ENCODE measurements around the gene GOLGA8G. TPM values are rescaled to one million over a fixed set of nuclear protein-coding genes. Genes with fewer than 3 reads are reported as not detected.
"Not testable (repeated sequence)": the region's sequence is repeated elsewhere in the genome, so short reads cannot be mapped to it uniquely, and the experiment has no call there.

Gene GOLGA8G, protein sequence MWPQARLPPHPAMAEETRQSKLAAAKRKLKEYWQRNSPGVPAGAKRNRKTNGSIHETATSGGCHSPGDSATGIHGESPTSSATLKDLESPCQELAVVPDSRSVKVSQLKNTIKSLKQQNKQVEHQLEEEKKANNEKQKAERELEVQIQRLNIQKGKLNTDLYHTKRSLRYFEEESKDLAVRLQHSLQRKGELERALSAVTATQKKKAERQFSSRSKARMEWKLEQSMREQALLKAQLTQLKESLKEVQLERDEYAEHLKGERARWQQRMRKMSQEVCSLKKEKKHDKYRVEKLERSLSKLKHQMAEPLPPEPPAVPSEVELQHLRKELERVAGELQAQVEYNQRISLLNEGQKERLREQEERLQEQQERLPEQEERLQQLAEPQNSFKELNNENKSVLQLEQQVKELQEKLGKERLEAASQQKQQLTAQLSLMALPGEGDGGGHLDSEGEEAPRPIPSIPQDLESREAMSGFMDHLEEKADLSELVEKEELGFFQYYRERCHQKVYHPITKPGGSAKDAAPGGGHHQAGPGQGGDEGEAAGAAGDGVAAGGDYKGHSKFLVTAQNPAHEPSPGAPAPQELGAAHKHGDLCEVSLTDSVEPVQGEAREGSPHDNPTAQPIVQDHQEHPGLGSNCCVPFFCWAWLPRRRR
- under 1 TPM; 0.04 to 0.78 (median 0.12) TPM for polyA plus RNA-seq (ENCODE audit: insufficient read depth in 1 of 5, insufficient read length in 5 of 5, low replicate concordance in 1 of 5)
- long read RNA-seq, donor 1: 0 reads
- long read RNA-seq, donor 2: 0 reads
- long read RNA-seq, donor 3: 0 reads
- long read RNA-seq, donor 4: 0 reads
- long read RNA-seq, donor 5: 0 reads
- long read RNA-seq, donor 6: 0 reads
- long read RNA-seq, donor 7: 0 reads
- long read RNA-seq, donor 8: 0 reads

DNA sequence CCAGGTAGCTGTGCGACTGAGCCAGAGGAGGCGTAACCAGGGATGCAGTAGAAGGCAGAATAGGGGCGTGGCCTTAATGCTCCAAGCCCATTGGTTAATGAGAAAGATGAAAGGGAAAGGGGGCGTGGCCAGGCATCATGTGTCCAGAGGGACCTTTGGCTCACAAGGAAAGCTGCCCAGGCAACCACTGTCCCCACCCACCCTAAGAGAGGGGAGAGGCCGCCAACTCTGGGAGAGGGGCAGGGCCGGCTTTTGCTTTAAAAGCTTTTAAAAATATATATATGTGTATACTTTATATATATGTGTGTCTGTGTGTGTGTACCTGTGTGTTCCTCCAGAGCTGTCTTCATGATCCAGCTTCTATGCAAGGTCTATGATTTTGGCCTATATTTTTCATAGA is at the start of gene GOLGA8G:
Gene GOLGA8G, minus strand, starts transcription at position 18 of the 400 bp plus-strand sequence. CDS start 62 bp downstream, outside the sequence.
- not testable (repeated sequence) for DNase-seq

DNA sequence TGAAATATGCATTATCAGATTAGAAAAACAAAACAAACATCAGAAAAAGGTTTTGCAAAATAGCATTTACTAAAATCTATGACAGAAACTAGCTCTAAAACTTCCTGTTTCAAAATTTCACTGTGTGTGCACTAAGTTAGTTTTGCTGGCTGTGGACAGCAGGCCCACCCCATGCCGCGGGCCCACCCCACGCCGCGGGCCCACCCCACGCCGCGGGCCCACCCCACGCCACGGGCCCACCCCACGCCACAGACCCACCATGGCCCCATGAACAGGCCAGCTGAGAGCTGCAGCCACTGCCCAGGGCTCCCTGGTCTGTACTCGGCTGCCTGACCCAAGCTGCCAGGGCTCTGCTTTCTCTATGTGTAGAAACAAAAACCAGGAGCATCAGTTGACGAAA is 40.6 kb upstream of the GOLGA8G start:
- DNase-seq: not testable (repeated sequence)

GRCh38 chr15:28553268-28553667 is 20.5 kb upstream of the GOLGA8G start, which contains the start of gene GOLGA6L25:
Gene GOLGA6L25 (plus strand): TSS chr15:28553568. CDS start chr15:28553629, 61 bp downstream.
- not testable (repeated sequence) for DNase-seq

DNA sequence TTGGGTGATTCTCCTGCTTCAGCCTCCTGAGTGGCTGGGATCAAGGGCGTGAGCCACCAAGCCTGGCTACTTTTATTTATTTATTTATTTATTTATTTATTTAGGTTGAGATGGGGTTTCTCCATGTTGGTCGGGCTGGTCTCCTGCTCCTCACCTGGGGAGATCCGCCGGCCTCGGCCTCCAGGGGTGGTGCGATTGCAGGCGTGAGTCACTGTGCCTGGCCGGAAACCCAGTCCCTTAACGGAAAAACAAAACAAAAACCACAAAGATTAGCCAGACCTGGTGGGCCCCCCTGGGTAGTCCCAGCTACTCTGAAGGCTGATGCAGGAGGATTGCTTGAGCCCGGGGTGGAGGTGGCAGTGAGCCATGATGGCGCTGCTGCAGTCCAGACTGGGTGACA is 17.6 kb downstream of the GOLGA8G start:
- DNase-seq: not testable (repeated sequence)

- DNase-seq: not testable (repeated sequence)
These were observed 18.6 kb downstream of the GOLGA8G start for GRCh38 chr15:28514128-28514527.

DNA sequence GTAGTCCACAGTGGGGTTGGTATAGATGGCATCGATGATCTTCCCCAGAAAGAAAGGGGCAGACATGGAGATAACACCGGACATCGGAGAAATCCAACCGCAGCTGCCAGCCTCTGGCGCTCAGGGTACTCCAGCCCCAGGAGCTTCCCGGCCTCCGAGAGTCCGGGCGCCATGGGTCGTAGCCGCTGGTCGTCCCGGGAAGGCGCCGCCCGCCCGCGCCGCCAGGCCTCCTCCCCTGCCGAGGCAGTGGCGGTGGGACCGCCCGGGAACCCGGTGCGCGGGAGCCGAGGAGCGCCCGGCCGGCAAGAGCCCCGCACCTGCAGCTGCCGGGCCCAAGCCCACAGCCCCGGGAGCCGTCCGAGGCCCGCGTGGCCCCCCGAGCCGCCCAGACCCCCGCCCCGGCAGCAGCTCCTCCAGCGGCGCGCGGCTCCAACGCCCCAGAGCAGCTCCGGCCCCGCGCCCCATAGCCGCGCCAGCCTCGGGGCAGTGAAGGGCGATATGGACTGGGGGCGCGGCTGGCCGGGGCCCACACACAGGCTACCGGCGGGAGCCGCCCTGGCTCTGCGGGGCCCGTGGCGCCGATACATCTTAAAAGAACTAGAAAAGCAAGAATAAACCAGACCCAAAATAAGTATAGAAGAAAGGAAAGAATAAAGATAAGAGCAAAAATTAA is 24.4 kb downstream of the GOLGA8G start:
- DNase-seq: not testable (repeated sequence)

DNA sequence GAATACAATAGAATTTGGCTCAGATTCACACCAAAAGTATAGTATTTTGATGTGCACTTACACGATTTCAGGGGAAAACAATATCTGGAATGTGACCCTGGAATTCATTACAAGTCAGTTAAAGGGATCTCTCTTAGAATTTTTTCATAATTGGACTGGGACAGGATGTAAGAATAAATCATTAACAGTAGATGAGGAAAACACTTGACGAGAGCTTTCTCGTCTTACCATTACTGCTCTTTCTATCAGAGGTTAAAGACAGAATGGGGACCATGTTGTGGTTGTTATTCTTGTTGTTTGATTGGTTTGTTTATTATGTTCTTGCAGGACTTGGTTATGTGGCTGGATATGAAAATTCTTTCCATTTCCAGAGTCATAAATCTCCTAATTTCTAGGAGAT is 51.4 kb downstream of the GOLGA8G start:
- DNase-seq: not testable (repeated sequence)

Other genes starting within 250 kb of the GOLGA8G start
- gene HERC2, start 210.8 kb downstream of the GOLGA8G start, polyA plus RNA-seq (ENCODE audit: insufficient read depth in 1 of 5, insufficient read length in 5 of 5, low replicate concordance in 1 of 5): 10 to 100 TPM; 44.8 to 60.7 (median 54.1) TPM
- gene GOLGA6L24, start 174.9 kb downstream of the GOLGA8G start, polyA plus RNA-seq (ENCODE audit: insufficient read depth in 1 of 5, insufficient read length in 5 of 5, low replicate concordance in 1 of 5): not detected
- under 1 TPM in 1 of 5 donors, not detected in 4; 0.53 TPM for gene GOLGA8F, start 154.3 kb downstream of the GOLGA8G start, polyA plus RNA-seq (ENCODE audit: insufficient read depth in 1 of 5, insufficient read length in 5 of 5, low replicate concordance in 1 of 5)
- not detected for gene GOLGA6L25, start 20.6 kb upstream of the GOLGA8G start, polyA plus RNA-seq (ENCODE audit: insufficient read depth in 1 of 5, insufficient read length in 5 of 5, low replicate concordance in 1 of 5)
- gene GOLGA8M, start 179.4 kb upstream of the GOLGA8G start, polyA plus RNA-seq (ENCODE audit: insufficient read depth in 1 of 5, insufficient read length in 5 of 5, low replicate concordance in 1 of 5): 1 to 10 TPM; 1.7 to 3.9 (median 2.8) TPM

Data from right lung (tissue), 10 donors.